HFFc6 (cell line): ENCODE data around the gene ARVCF. TPM values are rescaled to one million over a fixed set of nuclear protein-coding genes. Genes with fewer than 3 reads are reported as not detected.

Experiments
- DNase-seq: peaks from one replicate; pipeline ENCODE4 v3.0.0-alpha.2; 2018
- H3K27ac Mint-ChIP-seq: 2 replicates; pipeline ENCODE4 v1.8.0; 2020; ENCODE audit warnings: mild to moderate bottlenecking, mixed read lengths
- H3K27me3 Mint-ChIP-seq: 2 replicates; pipeline ENCODE4 v1.8.0; 2021; ENCODE audit warnings: mild to moderate bottlenecking, moderate library complexity, mixed read lengths; ENCODE audit not compliant: insufficient read depth
- H3K36me3 Mint-ChIP-seq: 2 replicates; pipeline ENCODE4 v1.8.0; 2021; ENCODE audit warnings: low read depth, mixed read lengths
- H3K4me1 Mint-ChIP-seq: 2 replicates; pipeline ENCODE4 v1.8.0; 2020; ENCODE audit warnings: low read depth, mixed read lengths
- H3K4me3 Mint-ChIP-seq: 2 replicates; pipeline ENCODE4 v1.8.0; 2020; ENCODE audit warnings: mild to moderate bottlenecking, moderate library complexity, mixed read lengths
- H3K9me3 Mint-ChIP-seq: 2 replicates; pipeline ENCODE4 v1.8.0; 2020; ENCODE audit warnings: mild to moderate bottlenecking, mixed read lengths
- total RNA-seq, 6 experiments: library from RNA; stranded (reverse); fragmentation: NEBNext Ultra II Directional; extraction: Animal tissue kit (Norgen Biotek cat#: 25700); gene quantifications; 2 replicates in 1 of 6; 3 replicates in 5 of 6; pipeline ENCODE4 v1.2.3, GENCODE V29; 2021
- TF ChIP-seq, protein P1 (sequence below): fragments of 200-600 bp; sonication (generic); IDR thresholded peaks from 2 replicates; pipeline ENCODE4 v1.5.0; 2021; ENCODE audit warnings: antibody characterized with exemption, mild to moderate bottlenecking

The ARVCF gene
- total RNA-seq, 6 experiments from 2014 or later: 1.5 to 3.3 (median 2.0) TPM

DNA sequence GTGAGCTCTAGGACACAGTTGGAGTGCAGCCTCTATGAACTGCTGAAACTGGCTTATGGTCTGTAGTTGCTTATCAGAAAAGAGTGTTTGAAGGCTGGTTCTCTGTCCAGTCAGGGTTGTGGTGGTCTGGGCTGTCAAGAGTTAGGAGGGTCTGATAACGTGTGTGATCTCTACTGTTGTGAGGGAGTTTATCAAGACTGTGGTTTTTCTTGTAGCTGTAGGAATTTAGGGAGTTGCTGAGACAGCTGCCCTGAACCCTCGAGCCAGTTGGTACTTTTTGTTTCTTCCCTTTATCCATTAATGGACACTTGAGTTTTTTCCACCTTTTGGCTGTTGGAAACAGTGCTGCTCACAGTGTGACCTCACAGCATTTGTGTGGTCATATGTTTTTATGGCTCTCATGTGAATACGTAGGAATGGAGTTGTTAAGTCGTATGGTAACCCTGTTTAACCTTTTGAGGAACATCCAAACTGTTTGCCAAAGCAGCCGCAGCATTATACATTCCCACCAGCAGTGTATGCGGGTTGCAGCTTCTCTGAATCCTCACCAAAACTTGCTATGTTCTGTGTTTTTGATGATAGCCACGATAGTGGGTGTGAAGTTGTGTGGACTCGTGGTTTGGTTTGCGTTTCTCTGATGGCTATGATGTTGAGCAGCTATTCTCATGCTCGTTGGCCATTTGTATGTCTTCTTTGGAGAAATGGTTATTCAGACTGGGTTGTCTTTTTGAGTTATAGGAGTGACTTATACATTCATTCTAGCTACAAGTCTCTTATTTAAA, 42.6 kb upstream of the ARVCF start:
- Mint-ChIP-seq H3K27ac (no peak overlapping the region), H3K27me3 (peaks cover 5% of the 10 kb centered on the region), H3K4me1 (peaks cover 15% of the 10 kb centered on the region), H3K4me3 (no peak overlapping the region), H3K36me3 (peaks cover 9% of the 10 kb centered on the region), H3K9me3 (no peaks in the 10 kb centered on the region)
- DNase-seq: no peak
- TF ChIP-seq, protein P1, sequence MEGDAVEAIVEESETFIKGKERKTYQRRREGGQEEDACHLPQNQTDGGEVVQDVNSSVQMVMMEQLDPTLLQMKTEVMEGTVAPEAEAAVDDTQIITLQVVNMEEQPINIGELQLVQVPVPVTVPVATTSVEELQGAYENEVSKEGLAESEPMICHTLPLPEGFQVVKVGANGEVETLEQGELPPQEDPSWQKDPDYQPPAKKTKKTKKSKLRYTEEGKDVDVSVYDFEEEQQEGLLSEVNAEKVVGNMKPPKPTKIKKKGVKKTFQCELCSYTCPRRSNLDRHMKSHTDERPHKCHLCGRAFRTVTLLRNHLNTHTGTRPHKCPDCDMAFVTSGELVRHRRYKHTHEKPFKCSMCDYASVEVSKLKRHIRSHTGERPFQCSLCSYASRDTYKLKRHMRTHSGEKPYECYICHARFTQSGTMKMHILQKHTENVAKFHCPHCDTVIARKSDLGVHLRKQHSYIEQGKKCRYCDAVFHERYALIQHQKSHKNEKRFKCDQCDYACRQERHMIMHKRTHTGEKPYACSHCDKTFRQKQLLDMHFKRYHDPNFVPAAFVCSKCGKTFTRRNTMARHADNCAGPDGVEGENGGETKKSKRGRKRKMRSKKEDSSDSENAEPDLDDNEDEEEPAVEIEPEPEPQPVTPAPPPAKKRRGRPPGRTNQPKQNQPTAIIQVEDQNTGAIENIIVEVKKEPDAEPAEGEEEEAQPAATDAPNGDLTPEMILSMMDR: no peak

DNA sequence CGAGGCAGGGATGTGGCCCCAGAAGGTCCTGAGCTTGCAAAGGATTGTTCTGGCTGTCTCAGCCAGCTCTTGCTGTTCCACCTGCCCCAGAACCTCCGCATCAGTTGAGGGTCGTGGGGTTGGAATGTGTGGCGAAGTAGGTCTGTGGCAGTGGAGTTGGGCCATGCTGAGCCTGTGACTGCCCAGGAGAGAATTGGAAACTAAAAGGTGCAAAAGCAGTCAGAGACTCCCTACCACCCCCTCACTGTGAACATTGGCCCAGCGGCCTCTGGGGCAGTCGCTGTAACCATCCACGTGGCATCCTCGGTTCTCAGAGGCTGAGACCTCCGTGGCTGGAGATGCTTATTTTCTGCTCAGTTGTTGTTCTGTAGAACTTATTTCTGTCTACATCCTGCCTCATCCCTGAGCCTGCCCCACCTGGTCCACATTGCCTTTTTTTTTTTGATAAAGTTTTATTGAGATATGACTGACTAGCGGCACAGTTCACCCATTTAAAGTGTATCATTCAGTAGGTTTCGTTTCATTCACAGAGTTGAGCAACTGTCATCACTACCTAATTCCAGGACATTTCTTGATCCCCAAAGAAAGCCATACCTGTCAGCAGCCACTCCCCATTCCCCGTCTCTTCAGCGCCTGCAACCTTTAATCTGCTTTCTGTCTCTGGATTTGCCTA, 41.1 kb upstream of the ARVCF start:
- H3K36me3 Mint-ChIP-seq: peaks cover 5% of the 10 kb centered on the region
- DNase-seq: no peak
- peaks cover 10% of the 10 kb centered on the region for H3K4me1 Mint-ChIP-seq
- H3K27ac Mint-ChIP-seq: no peak overlapping the region
- H3K9me3 Mint-ChIP-seq: no peaks in the 10 kb centered on the region
- TF ChIP-seq, protein P1: no peak
- H3K4me3 Mint-ChIP-seq: no peak overlapping the region
- peaks cover 3% of the 10 kb centered on the region for H3K27me3 Mint-ChIP-seq

DNA sequence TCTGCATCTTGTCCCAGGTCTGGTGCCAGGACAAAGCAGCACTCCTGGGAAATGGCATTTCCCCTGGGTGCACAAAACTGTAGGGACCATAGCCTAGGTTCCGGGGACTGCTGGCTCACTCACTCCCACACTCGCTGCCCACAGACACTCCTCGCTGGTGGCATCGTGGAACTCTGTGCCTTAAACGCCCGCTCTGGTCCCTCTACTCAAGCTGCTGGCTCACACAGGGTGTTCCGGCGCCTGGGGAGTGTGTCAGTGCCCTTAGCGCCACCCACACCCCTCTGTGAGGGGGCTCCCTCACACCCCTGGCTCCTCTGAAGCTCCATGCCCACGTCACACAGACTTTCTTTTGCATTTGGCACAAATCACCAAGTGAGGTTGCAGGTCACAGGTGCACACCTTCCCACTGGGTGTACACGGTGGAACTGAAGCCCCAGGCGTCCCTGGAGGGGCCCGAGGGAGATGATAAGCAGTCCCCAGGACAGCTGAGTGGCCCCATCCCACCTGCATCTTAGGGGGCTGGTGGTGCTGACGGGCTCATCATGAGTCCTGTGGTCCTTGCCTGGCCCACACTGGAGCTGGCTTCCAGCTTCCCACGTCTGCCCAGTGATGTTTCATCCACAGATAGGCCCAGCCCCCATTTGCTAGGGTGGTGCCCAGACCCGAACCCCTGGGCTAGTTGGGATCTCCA, 40.2 kb upstream of the ARVCF start:
- TF ChIP-seq, protein P1: no peak
- Mint-ChIP-seq H3K4me3 (no peak overlapping the region), H3K9me3 (no peaks in the 10 kb centered on the region), H3K36me3 (no peaks in the 10 kb centered on the region; the same call in 1 of the 2 replicates), H3K27me3 (peaks cover 3% of the 10 kb centered on the region; the same call in 1 of the 2 replicates), H3K27ac (no peak overlapping the region), H3K4me1 (0 out of 2 replicates have a peak, but pooled peaks cover 4% of the 10 kb centered on the region)
- DNase-seq: no peak

DNA sequence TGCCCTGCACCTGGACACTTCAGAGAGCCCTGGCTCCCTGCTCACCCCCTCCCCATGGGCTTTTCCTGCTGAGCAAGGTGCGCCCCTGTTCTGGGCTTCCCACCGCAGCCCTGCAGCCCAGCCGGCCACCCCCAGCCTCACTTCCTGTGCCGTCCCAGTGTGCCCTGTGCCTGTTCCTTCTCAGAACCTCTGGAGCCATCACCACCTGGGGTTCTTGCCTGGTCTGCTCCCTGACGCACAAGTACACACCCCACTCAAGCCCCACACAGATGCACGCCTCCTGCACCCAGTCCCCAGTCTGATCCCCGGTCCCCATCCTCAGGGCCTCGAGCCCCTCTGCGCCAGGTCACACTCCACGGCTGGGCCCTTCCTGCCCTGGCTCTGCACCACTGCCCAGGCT, 39.5 kb upstream of the ARVCF start:
- TF ChIP-seq, protein P1: no peak
- Mint-ChIP-seq H3K4me1 (no peaks in the 10 kb centered on the region), H3K4me3 (no peak overlapping the region), H3K27ac (no peak overlapping the region), H3K27me3 (peaks cover 3% of the 10 kb centered on the region; the same call in 1 of the 2 replicates), H3K36me3 (no peaks in the 10 kb centered on the region; the same call in 1 of the 2 replicates), H3K9me3 (no peaks in the 10 kb centered on the region)
- no peak for DNase-seq

DNA sequence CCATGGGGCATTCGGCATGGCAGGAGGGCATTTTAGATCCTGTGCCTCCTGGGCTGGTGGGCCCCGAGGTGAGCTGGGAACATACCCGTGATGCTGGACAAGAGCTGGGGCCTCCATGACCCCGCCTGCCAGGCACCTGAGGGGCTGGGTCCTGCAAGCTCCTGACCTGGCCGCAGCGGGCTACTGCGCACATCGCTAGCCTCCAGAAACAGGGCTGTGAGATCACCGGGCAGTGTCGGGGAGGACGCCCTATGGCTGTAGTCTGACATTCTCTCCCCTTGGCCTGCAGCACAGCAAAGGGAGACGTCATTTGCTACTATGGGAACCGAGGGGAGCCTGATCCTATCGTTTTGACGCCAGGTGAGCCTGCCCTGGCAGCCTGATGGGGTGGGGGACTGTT, 39.0 kb upstream of the ARVCF start:
- Mint-ChIP-seq H3K27me3 (peaks cover 3% of the 10 kb centered on the region), H3K4me3 (no peak overlapping the region)
- DNase-seq: no peak

More for the DNA sequence above, 39.0 kb upstream of the ARVCF start:
- Mint-ChIP-seq H3K36me3 (no peaks in the 10 kb centered on the region; the same call in 1 of the 2 replicates), H3K27ac (no peak overlapping the region), H3K4me1 (no peaks in the 10 kb centered on the region), H3K9me3 (no peaks in the 10 kb centered on the region)
- TF ChIP-seq, protein P1: no peak
